Measurements from ENCODE around the gene ZNF205.

DNA sequence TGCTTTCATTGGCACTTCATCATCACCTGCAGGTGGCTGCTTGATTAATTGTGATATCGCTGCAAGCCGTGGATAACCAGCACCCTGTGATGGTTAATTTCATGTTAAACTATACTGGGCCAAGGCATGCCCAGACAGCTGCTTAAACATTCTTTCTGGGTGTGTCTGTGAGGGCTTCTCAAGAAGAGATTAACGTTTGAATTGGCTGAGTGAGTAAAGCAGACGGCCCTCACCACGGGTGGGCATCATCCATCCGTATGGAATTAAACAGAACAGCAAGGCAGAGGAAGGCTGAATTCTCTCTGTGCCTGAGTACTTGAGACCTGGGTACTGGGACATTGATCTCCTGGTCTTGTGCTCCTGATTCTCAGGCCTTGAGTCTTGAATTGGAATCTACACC is 15.4 kb downstream of the ZNF205 start:
- TF ChIP-seq, protein P1, sequence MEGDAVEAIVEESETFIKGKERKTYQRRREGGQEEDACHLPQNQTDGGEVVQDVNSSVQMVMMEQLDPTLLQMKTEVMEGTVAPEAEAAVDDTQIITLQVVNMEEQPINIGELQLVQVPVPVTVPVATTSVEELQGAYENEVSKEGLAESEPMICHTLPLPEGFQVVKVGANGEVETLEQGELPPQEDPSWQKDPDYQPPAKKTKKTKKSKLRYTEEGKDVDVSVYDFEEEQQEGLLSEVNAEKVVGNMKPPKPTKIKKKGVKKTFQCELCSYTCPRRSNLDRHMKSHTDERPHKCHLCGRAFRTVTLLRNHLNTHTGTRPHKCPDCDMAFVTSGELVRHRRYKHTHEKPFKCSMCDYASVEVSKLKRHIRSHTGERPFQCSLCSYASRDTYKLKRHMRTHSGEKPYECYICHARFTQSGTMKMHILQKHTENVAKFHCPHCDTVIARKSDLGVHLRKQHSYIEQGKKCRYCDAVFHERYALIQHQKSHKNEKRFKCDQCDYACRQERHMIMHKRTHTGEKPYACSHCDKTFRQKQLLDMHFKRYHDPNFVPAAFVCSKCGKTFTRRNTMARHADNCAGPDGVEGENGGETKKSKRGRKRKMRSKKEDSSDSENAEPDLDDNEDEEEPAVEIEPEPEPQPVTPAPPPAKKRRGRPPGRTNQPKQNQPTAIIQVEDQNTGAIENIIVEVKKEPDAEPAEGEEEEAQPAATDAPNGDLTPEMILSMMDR (conservative IDR thresholded peaks at IDR 0.05): no peak
- TF ChIP-seq EZH2 (IDR thresholded peaks at IDR 0.05; ENCODE audit: low read depth): no peak
